K562 (cell line): ENCODE results near the gene MAP1LC3A.

ENCODE experiments used
- CHD4 ChIP-seq: fragments of 200-600 bp; sonication (generic); IDR thresholded peaks from 3 replicates; pipeline ENCODE4 v1.6.1; 2012; ENCODE audit warnings: low read depth, mild to moderate bottlenecking, mixed read lengths, low read length, inconsistent platforms; ENCODE audit not compliant: insufficient read depth, insufficient replicate concordance, poor library complexity, severe bottlenecking
- EZH2 ChIP-seq: IDR thresholded peaks from 2 replicates; pipeline ENCODE4 v1.6.1; 2012; ENCODE audit warnings: low read depth, mild to moderate bottlenecking, inconsistent platforms, low read length, borderline replicate concordance
- HDAC3 ChIP-seq: fragments of 450-650 bp; IDR thresholded peaks from 2 replicates; pipeline ENCODE4 v1.6.1; 2018; ENCODE audit warnings: borderline replicate concordance, mild to moderate bottlenecking, moderate library complexity; ENCODE audit not compliant: partially characterized antibody
- IRF2 ChIP-seq: sonication (generic); formaldehyde crosslinking; IDR thresholded peaks from 2 replicates; pipeline ENCODE4 v1.8.1; 2022; ENCODE audit warnings: mild to moderate bottlenecking, missing genetic modification reagents
- NFE2L1 ChIP-seq: fragments of 450-650 bp; IDR thresholded peaks from 2 replicates; pipeline ENCODE4 v1.6.1; 2016; ENCODE audit warnings: missing genetic modification characterization, low read depth, mild to moderate bottlenecking, missing compliant biosample characterization, moderate library complexity, borderline replicate concordance
- NFXL1 ChIP-seq: fragments of 450-650 bp; formaldehyde crosslinking; IDR thresholded peaks from 2 replicates; pipeline ENCODE4 v1.4.0; 2021; ENCODE audit warnings: mild to moderate bottlenecking
- POLR2AphosphoS2 ChIP-seq: IDR thresholded peaks from 2 replicates; pipeline ENCODE4 v1.6.1; 2012; ENCODE audit warnings: low read length, improper control_type of control experiment
- TAF1 ChIP-seq: IDR thresholded peaks from 2 replicates; pipeline ENCODE4 v1.6.1; 2011; ENCODE audit warnings: mild to moderate bottlenecking, low read length, moderate library complexity; ENCODE audit not compliant: insufficient read depth, control insufficient read depth, severe bottlenecking; ENCODE audit errors: extremely low read depth
- TCF7 ChIP-seq: sonication (generic); IDR thresholded peaks from 2 replicates; pipeline ENCODE4 v1.6.1; 2016; ENCODE audit warnings: antibody characterized with exemption, borderline replicate concordance
- ZNF274 ChIP-seq: IDR thresholded peaks from 2 replicates; pipeline ENCODE4 v1.6.1; 2011; ENCODE audit warnings: low read depth, mild to moderate bottlenecking, low read length, moderate library complexity, borderline replicate concordance
- TF ChIP-seq, protein P1 (sequence below), 3 experiments: IDR thresholded peaks in 2 of 3; conservative IDR thresholded peaks in 1 of 3; 2 replicates each; pipeline ENCODE4 v1.5.1; 2011 to 2012; ENCODE audit warnings: low read length in 3 of 3, mild to moderate bottlenecking in 3 of 3, control low read depth in 2 of 3, improper control_type of control experiment in 1 of 3, inconsistent platforms in 1 of 3, low read depth in 1 of 3, mixed read lengths in 1 of 3, moderate library complexity in 1 of 3; ENCODE audit not compliant: insufficient read depth in 2 of 3
- TF ChIP-seq, protein P2 (sequence below): IDR thresholded peaks from 2 replicates; pipeline ENCODE4 v1.6.1; 2012; ENCODE audit warnings: low read depth, low read length, improper control_type of control experiment, borderline replicate concordance
- TF ChIP-seq, protein P3 (sequence below): conservative IDR thresholded peaks from 2 replicates; pipeline ENCODE4 v1.6.1; 2011; ENCODE audit warnings: low read depth, mild to moderate bottlenecking, low read length; ENCODE audit not compliant: control insufficient read depth
- TF ChIP-seq, protein P4 (sequence below): sonication (generic); formaldehyde crosslinking; IDR thresholded peaks from 2 replicates; pipeline ENCODE4 v1.9.0; 2022; ENCODE audit warnings: mild to moderate bottlenecking, missing genetic modification reagents

DNA sequence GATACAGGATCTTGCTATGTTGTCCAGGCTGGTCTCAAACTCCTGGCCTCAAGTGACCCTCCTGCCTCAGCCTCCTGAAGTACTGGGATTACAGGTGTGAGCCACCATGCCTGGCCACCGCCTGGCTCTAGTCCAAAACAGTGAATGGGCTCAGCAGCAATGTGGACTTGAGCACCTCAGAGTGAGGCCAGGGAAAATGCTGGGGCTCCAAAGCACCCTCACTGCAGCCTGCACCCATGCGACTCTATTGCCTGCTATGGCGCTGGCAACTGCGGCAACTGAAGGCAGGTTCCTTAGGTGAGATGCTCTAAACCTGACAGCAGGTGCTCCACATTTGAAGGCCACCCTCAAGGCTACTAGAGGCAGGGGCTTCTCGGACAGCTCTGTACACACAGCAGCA, 26.5 kb downstream of the MAP1LC3A start:
- TF ChIP-seq, protein P1, sequence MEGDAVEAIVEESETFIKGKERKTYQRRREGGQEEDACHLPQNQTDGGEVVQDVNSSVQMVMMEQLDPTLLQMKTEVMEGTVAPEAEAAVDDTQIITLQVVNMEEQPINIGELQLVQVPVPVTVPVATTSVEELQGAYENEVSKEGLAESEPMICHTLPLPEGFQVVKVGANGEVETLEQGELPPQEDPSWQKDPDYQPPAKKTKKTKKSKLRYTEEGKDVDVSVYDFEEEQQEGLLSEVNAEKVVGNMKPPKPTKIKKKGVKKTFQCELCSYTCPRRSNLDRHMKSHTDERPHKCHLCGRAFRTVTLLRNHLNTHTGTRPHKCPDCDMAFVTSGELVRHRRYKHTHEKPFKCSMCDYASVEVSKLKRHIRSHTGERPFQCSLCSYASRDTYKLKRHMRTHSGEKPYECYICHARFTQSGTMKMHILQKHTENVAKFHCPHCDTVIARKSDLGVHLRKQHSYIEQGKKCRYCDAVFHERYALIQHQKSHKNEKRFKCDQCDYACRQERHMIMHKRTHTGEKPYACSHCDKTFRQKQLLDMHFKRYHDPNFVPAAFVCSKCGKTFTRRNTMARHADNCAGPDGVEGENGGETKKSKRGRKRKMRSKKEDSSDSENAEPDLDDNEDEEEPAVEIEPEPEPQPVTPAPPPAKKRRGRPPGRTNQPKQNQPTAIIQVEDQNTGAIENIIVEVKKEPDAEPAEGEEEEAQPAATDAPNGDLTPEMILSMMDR (IDR thresholded peaks at IDR 0.05 in 2 of 3, conservative IDR thresholded peaks at IDR 0.05 in 1 of 3; ENCODE audit: insufficient read depth in 2 of 3, low read depth in 1 of 3, low read length in 3 of 3), result no peak
- no peak for TF ChIP-seq TAF1
- TF ChIP-seq ZNF274, result no peak
- TF ChIP-seq EZH2, result no peak
- TF ChIP-seq, protein P2, sequence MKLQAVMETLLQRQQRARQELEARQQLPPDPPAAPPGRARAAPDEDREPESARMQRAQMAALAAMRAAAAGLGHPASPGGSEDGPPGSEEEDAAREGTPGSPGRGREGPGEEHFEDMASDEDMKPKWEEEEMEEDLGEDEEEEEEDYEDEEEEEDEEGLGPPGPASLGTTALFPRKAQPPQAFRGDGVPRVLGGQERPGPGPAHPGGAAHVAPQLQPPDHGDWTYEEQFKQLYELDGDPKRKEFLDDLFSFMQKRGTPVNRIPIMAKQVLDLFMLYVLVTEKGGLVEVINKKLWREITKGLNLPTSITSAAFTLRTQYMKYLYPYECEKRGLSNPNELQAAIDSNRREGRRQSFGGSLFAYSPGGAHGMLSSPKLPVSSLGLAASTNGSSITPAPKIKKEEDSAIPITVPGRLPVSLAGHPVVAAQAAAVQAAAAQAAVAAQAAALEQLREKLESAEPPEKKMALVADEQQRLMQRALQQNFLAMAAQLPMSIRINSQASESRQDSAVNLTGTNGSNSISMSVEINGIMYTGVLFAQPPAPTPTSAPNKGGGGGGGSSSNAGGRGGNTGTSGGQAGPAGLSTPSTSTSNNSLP, result no peak
- TF ChIP-seq, protein P3, sequence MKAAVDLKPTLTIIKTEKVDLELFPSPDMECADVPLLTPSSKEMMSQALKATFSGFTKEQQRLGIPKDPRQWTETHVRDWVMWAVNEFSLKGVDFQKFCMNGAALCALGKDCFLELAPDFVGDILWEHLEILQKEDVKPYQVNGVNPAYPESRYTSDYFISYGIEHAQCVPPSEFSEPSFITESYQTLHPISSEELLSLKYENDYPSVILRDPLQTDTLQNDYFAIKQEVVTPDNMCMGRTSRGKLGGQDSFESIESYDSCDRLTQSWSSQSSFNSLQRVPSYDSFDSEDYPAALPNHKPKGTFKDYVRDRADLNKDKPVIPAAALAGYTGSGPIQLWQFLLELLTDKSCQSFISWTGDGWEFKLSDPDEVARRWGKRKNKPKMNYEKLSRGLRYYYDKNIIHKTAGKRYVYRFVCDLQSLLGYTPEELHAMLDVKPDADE, result no peak
- no peak for TF ChIP-seq TCF7
- TF ChIP-seq, protein P4, sequence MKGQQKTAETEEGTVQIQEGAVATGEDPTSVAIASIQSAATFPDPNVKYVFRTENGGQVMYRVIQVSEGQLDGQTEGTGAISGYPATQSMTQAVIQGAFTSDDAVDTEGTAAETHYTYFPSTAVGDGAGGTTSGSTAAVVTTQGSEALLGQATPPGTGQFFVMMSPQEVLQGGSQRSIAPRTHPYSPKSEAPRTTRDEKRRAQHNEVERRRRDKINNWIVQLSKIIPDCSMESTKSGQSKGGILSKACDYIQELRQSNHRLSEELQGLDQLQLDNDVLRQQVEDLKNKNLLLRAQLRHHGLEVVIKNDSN (CRISPR knock-in tag), result no peak
- TF ChIP-seq HDAC3, result no peak
- TF ChIP-seq CHD4, result no peak
- no peak for TF ChIP-seq NFE2L1
- no peak for TF ChIP-seq IRF2 (CRISPR knock-in tag)
- no peak for TF ChIP-seq NFXL1 (CRISPR knock-in tag)
- no peak for TF ChIP-seq POLR2AphosphoS2
